HepG2 (cell line): ENCODE data around the gene ENTREP1. TPM values are rescaled to one million over a fixed set of nuclear protein-coding genes. Genes with fewer than 3 reads are reported as not detected.

Source experiments
- ATAC-seq: fragments of 200-7000 bp; cut with Tn5 transposase; 3 replicates; pipeline ENCODE4 v1.9.1; 2020; ENCODE audit warnings: mild to moderate bottlenecking, moderate library complexity
- BruUV-seq: library from RNA; stranded (reverse); fragments of 400-500 nt; replicated peaks from 2 replicates; lab custom pipeline; 2021; lab: Mats Ljungman, UMichigan
- CTCF ChIA-PET: fragments of 300-600 bp; formaldehyde crosslinking; extraction: SDS; loops from one replicate; lab custom pipeline; 2021; ENCODE audit warnings: low total read pairs, inconsistent platforms, low intra/inter-chr PET ratio; lab: Yijun Ruan, JAX
- POLR2A ChIA-PET: fragments of 350-600 bp; sonication (Branson Sonifier 250); formaldehyde crosslinking; loops from one replicate; lab custom pipeline; 2020; ENCODE audit warnings: antibody characterized with exemption, inconsistent platforms; lab: Yijun Ruan, JAX
- DNase-seq: peaks from one replicate; pipeline ENCODE4 v3.0.0-alpha.2; 2015; ENCODE audit warnings: low spot score
- FAIRE-seq: peaks from 3 replicates; lab custom pipeline; 2011; peaks lifted over from hg19 to GRCh38; lab: Jason Lieb, UNC
- H2AFZ ChIP-seq: one replicate; pipeline ENCODE4 v1.6.1; 2011; ENCODE audit warnings: low read length, inconsistent platforms
- H3K27ac ChIP-seq: fragments of 300-600 bp; 3 replicates; pipeline ENCODE4 v1.8.0; 2011; ENCODE audit warnings: mixed run types, mild to moderate bottlenecking, mixed read lengths, low read length, inconsistent platforms; ENCODE audit not compliant: insufficient read depth; ENCODE audit errors: extremely low read length
- H3K27me3 ChIP-seq, 2 experiments: fragments of 200-600 bp in 1 of 2; 2 replicates in 1 of 2; 3 replicates in 1 of 2; pipeline versions ENCODE4 v1.6.0 to v1.8.0; 2011; ENCODE audit warnings: low read length in 2 of 2, mild to moderate bottlenecking in 2 of 2, moderate library complexity in 2 of 2, inconsistent platforms in 1 of 2; ENCODE audit not compliant: insufficient read depth in 2 of 2, control insufficient read depth in 1 of 2
- H3K36me3 ChIP-seq, 2 experiments: fragments of 200-600 bp in 1 of 2; replicated peaks in 1 of 2; 2 replicates in 1 of 2; 3 replicates in 1 of 2; pipeline versions ENCODE4 v1.5.1 to v1.8.0; 2011; ENCODE audit warnings: low read length in 2 of 2, inconsistent platforms in 1 of 2; ENCODE audit not compliant: insufficient read depth in 2 of 2, control insufficient read depth in 1 of 2
- H3K4me1 ChIP-seq: 2 replicates; pipeline ENCODE4 v1.5.1; 2012; ENCODE audit warnings: low read length, inconsistent platforms; ENCODE audit not compliant: insufficient read depth
- H3K4me2 ChIP-seq: 2 replicates; pipeline ENCODE4 v1.6.0; 2011; ENCODE audit warnings: low read depth, low read length, inconsistent platforms
- H3K4me3 ChIP-seq, 3 experiments: fragments of 200-600 bp in 1 of 3; sonication (generic), shearing (Covaris generic) in 1 of 3; replicated peaks in 1 of 3; 2 replicates each; pipeline ENCODE4 v1.5.1; 2011 to 2016; ENCODE audit warnings: low read length in 3 of 3, inconsistent platforms in 2 of 3, low read depth in 2 of 3, mild to moderate bottlenecking in 2 of 3, control low read depth in 1 of 3, mixed read lengths in 1 of 3; ENCODE audit not compliant: insufficient read depth in 1 of 3
- H3K79me2 ChIP-seq: one replicate; pipeline ENCODE4 v1.6.1; 2011; ENCODE audit warnings: low read length, inconsistent platforms; ENCODE audit not compliant: insufficient read depth
- H3K9ac ChIP-seq: 2 replicates; pipeline ENCODE4 v1.6.0; 2011; ENCODE audit warnings: mild to moderate bottlenecking, low read depth, low read length, inconsistent platforms; ENCODE audit not compliant: insufficient read depth
- H3K9me3 ChIP-seq: 2 replicates; pipeline ENCODE4 v1.5.1; 2012; ENCODE audit warnings: mild to moderate bottlenecking, low read length
- H4K20me1 ChIP-seq: 2 replicates; pipeline ENCODE4 v1.6.0; 2011; ENCODE audit warnings: inconsistent platforms, mild to moderate bottlenecking, low read length, moderate library complexity; ENCODE audit not compliant: insufficient read depth
- ARNT ChIP-seq: fragments of 450-650 bp; IDR thresholded peaks from 2 replicates; pipeline ENCODE4 v1.6.1; 2017
- EZH2 ChIP-seq: conservative IDR thresholded peaks from 2 replicates; pipeline ENCODE4 v1.6.1; 2012; ENCODE audit warnings: mild to moderate bottlenecking, low read depth, low read length, moderate library complexity
- GTF3A ChIP-seq: sonication (generic); formaldehyde crosslinking; conservative IDR thresholded peaks from 2 replicates; pipeline ENCODE4 v1.4.0; 2020; ENCODE audit warnings: mild to moderate bottlenecking, missing genetic modification reagents
- LBX2 ChIP-seq: sonication (generic); formaldehyde crosslinking; IDR thresholded peaks from 2 replicates; pipeline ENCODE4 v1.5.0; 2020; ENCODE audit warnings: missing genetic modification reagents, mild to moderate bottlenecking, borderline replicate concordance
- NFKB2 ChIP-seq: sonication (generic); formaldehyde crosslinking; IDR thresholded peaks from 2 replicates; pipeline ENCODE4 v1.4.0; 2020; ENCODE audit warnings: missing genetic modification reagents, borderline replicate concordance
- NONO ChIP-seq, 2 experiments: fragments of 450-650 bp in 1 of 2; sonication (generic) in 1 of 2; formaldehyde crosslinking in 1 of 2; IDR thresholded peaks in 1 of 2; conservative IDR thresholded peaks in 1 of 2; 2 replicates each; pipeline versions ENCODE4 v1.6.1 to v1.8.0; 2017 to 2022; ENCODE audit warnings: mild to moderate bottlenecking in 1 of 2, missing genetic modification reagents in 1 of 2, moderate library complexity in 1 of 2
- TEAD3 ChIP-seq: optimal IDR thresholded peaks from 2 replicates; pipeline ENCODE3; 2016; ENCODE audit warnings: borderline replicate concordance
- ZKSCAN1 ChIP-seq: fragments of 150-350 bp; IDR thresholded peaks from 2 replicates; pipeline ENCODE4 v1.6.1; 2014; ENCODE audit warnings: low read length
- ZNF329 ChIP-seq: sonication (generic); formaldehyde crosslinking; IDR thresholded peaks from 2 replicates; pipeline ENCODE4 v1.9.0; 2021; ENCODE audit warnings: low read depth, mild to moderate bottlenecking, missing genetic modification reagents
- WGBS: methylation state at CpG from one replicate; pipeline ENCODE4 v1.1.6; 2017; ENCODE audit warnings: low lambda C conversion rate; 5-methylcytosine and 5-hydroxymethylcytosine counted together
- in situ Hi-C: cut with HindIII; loops from 2 replicates; pipeline ENCODE4 v1.10.0; 2017; ENCODE audit warnings: low pct_unique_long_range_greater_than_20kb; ENCODE audit not compliant: extremely low pct_ligation_motif_present
- intact Hi-C: fragments of 100-400 bp; cut with micrococcal nuclease; formaldehyde crosslinking; loops from one replicate; pipeline ENCODE4 v1.10.0; 2022; ENCODE audit not compliant: unreplicated experiment
- polyA plus RNA-seq, 8 experiments: library from polyadenylated mRNA; depleted of rRNA in 3 of 8; stranded (reverse) in 7 of 8; unstranded in 1 of 8; fragments of >200 nt; fragmentation: Illumina TruSeq in 4 of 8; extraction: Trizol in 4 of 8; gene quantifications; 2 replicates each; pipeline versions ENCODE4 v1.2.1 to v1.2.3, GENCODE V29; 2011 to 2016; ENCODE audit warnings: low read depth in 4 of 8, missing spikeins in 1 of 8, mixed read lengths in 1 of 8; ENCODE audit not compliant: insufficient read depth in 1 of 8
- total RNA-seq, 5 experiments: library from RNA; depleted of rRNA; stranded (reverse); fragments of >200 nt; fragmentation: Illumina TruSeq; extraction: Trizol; gene quantifications; 2 replicates each; pipeline ENCODE4 v1.2.3, GENCODE V29; 2016; ENCODE audit warnings: low read depth in 1 of 5
- TF ChIP-seq, protein P1 (sequence below): sonication (generic); formaldehyde crosslinking; IDR thresholded peaks from 2 replicates; pipeline ENCODE4 v1.4.0; 2020; ENCODE audit warnings: missing genetic modification reagents
- TF ChIP-seq, protein P2 (sequence below): sonication (generic); formaldehyde crosslinking; IDR thresholded peaks from 2 replicates; pipeline ENCODE4 v1.4.0; 2020; ENCODE audit warnings: missing genetic modification reagents, mild to moderate bottlenecking, borderline replicate concordance

Gene ENTREP1
- total and polyA plus RNA-seq, 2 of the 13 experiments (the other 11 are each of a cell fraction or from before 2014, with no cell fraction given) = not detected

GRCh38 chr9:69395718-69396117 is 70.7 kb downstream of the ENTREP1 start:
- Histone ChIP-seq H3K4me1 (no peaks in the 10 kb centered on the region), H3K36me3 (no peaks in the 10 kb centered on the region), H3K27me3 (peaks cover 2 to 23% of the 10 kb centered on the region in 2 experiments; a peak in 2 of 5 replicates), H4K20me1 (no peaks in the 10 kb centered on the region), H3K4me3 (no peak overlapping the region), H2AFZ (no peak overlapping the region), H3K27ac (no peak overlapping the region), H3K79me2 (no peaks in the 10 kb centered on the region), H3K4me2 (no peak overlapping the region), H3K9me3 (no peaks in the 10 kb centered on the region), H3K9ac (no peak overlapping the region)
- WGBS = 58% methylated on average over 5 of the region's 5 CpGs
- ATAC-seq (no peak), DNase-seq (no peak), FAIRE-seq (no peak)
- ChIA-PET POLR2A (no interaction called here), CTCF (no interaction called here)
- intact Hi-C loops (no loop called here), in situ Hi-C loops (no loop called here)
- BruUV-seq = no TSS peak
- TF ChIP-seq ZNF329 (CRISPR knock-in tag) (no peak), ARNT (no peak), GTF3A (CRISPR knock-in tag) (no peak), ZKSCAN1 (no peak), EZH2 (no peak), NFKB2 (CRISPR knock-in tag) (no peak), TEAD3 (CRISPR knock-in tag) (no peak), NONO (IDR thresholded peaks at IDR 0.05) (no peak), NONO (CRISPR knock-in tag; conservative IDR thresholded peaks at IDR 0.05) (no peak), LBX2 (CRISPR knock-in tag) (no peak)
- TF ChIP-seq, protein P1, sequence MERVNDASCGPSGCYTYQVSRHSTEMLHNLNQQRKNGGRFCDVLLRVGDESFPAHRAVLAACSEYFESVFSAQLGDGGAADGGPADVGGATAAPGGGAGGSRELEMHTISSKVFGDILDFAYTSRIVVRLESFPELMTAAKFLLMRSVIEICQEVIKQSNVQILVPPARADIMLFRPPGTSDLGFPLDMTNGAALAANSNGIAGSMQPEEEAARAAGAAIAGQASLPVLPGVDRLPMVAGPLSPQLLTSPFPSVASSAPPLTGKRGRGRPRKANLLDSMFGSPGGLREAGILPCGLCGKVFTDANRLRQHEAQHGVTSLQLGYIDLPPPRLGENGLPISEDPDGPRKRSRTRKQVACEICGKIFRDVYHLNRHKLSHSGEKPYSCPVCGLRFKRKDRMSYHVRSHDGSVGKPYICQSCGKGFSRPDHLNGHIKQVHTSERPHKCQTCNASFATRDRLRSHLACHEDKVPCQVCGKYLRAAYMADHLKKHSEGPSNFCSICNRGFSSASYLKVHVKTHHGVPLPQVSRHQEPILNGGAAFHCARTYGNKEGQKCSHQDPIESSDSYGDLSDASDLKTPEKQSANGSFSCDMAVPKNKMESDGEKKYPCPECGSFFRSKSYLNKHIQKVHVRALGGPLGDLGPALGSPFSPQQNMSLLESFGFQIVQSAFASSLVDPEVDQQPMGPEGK (CRISPR knock-in tag) = no peak
- TF ChIP-seq, protein P2, sequence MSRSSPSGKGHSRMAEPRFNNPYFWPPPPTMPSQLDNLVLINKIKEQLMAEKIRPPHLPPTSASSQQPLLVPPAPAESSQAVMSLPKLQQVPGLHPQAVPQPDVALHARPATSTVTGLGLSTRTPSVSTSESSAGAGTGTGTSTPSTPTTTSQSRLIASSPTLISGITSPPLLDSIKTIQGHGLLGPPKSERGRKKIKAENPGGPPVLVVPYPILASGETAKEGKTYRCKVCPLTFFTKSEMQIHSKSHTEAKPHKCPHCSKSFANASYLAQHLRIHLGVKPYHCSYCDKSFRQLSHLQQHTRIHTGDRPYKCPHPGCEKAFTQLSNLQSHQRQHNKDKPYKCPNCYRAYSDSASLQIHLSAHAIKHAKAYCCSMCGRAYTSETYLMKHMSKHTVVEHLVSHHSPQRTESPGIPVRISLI (CRISPR knock-in tag) = no peak
